ENCODE data around the gene RNF220.

DNA sequence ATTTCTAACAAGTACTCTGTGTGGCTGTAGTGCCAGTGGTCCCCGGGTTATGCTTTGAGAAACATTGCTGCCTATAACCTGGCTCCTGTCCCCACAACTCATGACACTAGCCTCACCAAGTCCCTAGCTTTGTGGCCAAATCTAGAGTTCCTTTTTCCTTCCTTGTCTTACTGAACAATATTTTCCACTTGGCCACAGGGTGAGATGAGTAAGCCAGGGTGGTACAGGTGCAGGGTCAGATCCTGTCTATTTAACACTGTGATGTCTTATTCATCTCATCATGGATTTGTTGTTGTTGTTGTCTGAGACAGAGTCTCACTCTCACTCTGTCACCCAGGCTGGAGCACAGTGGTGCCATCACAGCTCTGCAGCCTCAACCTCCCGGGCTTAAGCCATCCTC is 288.1 kb downstream of the RNF220 start:
- TF ChIP-seq FOS (IDR thresholded peaks at IDR 0.05; ENCODE audit: low read depth, low read length) = no peak
- TF ChIP-seq SMC3 (IDR thresholded peaks at IDR 0.05; ENCODE audit: low read depth, low read length) = no peak
- no peak for TF ChIP-seq POLR2A (IDR thresholded peaks at IDR 0.05; ENCODE audit: low read depth, low read length)
- TF ChIP-seq, protein P1, sequence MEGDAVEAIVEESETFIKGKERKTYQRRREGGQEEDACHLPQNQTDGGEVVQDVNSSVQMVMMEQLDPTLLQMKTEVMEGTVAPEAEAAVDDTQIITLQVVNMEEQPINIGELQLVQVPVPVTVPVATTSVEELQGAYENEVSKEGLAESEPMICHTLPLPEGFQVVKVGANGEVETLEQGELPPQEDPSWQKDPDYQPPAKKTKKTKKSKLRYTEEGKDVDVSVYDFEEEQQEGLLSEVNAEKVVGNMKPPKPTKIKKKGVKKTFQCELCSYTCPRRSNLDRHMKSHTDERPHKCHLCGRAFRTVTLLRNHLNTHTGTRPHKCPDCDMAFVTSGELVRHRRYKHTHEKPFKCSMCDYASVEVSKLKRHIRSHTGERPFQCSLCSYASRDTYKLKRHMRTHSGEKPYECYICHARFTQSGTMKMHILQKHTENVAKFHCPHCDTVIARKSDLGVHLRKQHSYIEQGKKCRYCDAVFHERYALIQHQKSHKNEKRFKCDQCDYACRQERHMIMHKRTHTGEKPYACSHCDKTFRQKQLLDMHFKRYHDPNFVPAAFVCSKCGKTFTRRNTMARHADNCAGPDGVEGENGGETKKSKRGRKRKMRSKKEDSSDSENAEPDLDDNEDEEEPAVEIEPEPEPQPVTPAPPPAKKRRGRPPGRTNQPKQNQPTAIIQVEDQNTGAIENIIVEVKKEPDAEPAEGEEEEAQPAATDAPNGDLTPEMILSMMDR (conservative IDR thresholded peaks at IDR 0.05; ENCODE audit: low read depth, low read length) = no peak
- TF ChIP-seq CHD1 (IDR thresholded peaks at IDR 0.05; ENCODE audit: low read depth, low read length) = no peak
- TF ChIP-seq MAZ (IDR thresholded peaks at IDR 0.05; ENCODE audit: borderline replicate concordance, low read depth, low read length) = no peak
- TF ChIP-seq, protein P2, sequence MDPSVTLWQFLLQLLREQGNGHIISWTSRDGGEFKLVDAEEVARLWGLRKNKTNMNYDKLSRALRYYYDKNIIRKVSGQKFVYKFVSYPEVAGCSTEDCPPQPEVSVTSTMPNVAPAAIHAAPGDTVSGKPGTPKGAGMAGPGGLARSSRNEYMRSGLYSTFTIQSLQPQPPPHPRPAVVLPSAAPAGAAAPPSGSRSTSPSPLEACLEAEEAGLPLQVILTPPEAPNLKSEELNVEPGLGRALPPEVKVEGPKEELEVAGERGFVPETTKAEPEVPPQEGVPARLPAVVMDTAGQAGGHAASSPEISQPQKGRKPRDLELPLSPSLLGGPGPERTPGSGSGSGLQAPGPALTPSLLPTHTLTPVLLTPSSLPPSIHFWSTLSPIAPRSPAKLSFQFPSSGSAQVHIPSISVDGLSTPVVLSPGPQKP (IDR thresholded peaks at IDR 0.05; ENCODE audit: borderline replicate concordance, low read depth, low read length) = no peak
- no peak for TF ChIP-seq RAD21 (IDR thresholded peaks at IDR 0.05; ENCODE audit: low read length)
- TF ChIP-seq MXI1 (IDR thresholded peaks at IDR 0.05; ENCODE audit: borderline replicate concordance, low read depth, low read length) = no peak
- TF ChIP-seq RFX5 (IDR thresholded peaks at IDR 0.05; ENCODE audit: low read depth, low read length) = no peak
- no peak for TF ChIP-seq NFE2L2 (IDR thresholded peaks at IDR 0.05; ENCODE audit: low read depth, low read length)
